Dermis blood vessel endothelial cell (primary cell): Measurements from ENCODE around the gene C1orf52. TPM values are rescaled to one million over a fixed set of nuclear protein-coding genes. Genes with fewer than 3 reads are reported as not detected.

Experiments
- DNase-seq: peaks from one replicate; pipeline ENCODE4 v3.0.0; 2010
- total RNA-seq: library from RNA; depleted of rRNA; stranded (reverse); fragments of >200 nt; gene quantifications from 2 replicates; pipeline ENCODE4 v1.2.3, GENCODE V29; 2014

C1orf52 gene
- total RNA-seq, 1 donor from 2014 or later = 24.5 TPM

DNA sequence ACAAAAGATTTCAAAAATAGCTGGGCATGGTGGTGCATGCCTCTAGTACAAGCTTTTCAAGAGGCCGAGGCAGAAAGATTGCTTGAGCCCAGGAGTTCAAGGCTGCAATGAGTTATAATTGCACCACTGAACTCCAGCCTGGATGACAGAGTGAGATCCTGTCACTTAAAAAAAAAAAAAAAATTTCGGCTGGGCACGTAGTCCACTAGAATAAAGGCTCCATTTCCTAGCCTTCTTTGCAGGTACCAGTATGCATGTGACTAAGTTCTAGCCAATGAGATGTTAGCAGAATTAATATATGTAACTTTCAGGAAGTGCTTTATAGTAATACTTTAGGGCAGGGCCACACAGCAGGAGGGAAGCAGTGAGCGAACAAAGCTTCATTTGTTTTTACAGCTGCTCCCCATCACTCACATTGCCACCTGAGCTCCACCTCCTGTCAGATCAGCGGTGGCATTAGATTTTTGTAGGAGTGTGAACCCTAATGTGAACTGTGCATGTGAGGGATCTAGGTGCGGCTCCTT, 29.8 kb downstream of the C1orf52 start:
- DNase-seq = no peak

DNA sequence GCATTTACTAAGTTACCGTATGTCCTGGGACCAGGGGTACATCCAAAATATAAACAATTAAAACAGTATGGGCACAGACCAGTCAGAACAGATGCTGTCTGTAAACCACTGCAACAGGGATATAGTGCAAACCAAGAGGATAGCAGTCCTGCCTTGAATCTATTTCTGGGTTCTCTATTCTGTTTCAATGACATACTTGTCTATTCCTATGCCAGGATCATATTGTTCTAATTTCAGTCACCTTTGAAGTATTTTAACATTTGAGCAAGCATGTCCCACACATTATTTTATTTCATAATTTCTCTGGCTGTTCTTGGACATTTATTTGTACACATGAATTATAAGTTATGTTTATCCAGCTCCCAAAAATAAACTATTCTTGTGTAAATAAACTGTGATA, 30.5 kb downstream of the C1orf52 start:
- DNase-seq = no peak

GRCh38 chr1:85225624-85226380, 33.7 kb downstream of the C1orf52 start:
- DNase-seq = no peak

- DNase-seq = no peak
These were observed 34.5 kb downstream of the C1orf52 start for GRCh38 chr1:85224734-85225623.

DNA sequence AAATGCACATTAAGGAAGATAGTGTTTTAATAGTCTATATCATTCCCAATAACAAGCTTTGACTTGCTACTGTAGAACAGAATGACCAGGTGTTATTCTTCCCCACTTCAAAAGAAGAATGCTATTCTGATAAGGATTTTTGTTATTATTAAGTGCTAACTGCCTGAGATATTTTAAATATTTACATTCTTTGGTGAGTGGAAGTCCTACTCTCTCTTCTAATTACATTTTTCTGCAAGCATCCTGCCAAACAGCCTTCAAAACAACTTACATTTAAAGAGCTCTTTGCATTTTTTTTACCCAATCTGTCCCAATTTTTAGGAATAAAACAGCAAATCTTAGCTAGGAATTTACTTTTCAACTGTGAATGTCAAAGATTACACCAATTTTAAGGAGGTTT, 35.2 kb downstream of the C1orf52 start:
- no peak for DNase-seq

- no peak for DNase-seq
These were observed 36.1 kb downstream of the C1orf52 start for GRCh38 chr1:85223334-85223733.

DNA sequence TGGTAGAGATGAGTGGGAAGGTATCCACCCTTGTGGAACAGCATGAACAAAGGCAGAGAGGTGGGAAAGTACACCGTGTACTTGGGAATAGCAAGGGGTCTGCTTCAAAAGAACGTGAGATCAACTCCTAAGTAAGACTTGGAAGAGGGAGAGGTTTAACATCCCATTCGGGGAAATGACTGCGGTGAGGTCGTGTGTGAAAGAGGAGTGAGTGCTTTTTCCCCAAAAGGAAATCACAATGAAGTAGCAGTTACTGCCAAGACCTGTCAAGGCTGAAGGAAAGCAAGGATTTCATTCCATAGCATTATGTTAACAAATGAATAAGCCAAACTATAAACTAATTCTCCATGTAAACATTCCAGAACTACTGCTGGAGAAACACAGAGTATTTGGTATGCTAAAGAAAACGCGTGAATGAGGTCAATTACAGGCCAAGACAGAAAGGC, 38.7 kb downstream of the C1orf52 start:
- no peak for DNase-seq

DNA sequence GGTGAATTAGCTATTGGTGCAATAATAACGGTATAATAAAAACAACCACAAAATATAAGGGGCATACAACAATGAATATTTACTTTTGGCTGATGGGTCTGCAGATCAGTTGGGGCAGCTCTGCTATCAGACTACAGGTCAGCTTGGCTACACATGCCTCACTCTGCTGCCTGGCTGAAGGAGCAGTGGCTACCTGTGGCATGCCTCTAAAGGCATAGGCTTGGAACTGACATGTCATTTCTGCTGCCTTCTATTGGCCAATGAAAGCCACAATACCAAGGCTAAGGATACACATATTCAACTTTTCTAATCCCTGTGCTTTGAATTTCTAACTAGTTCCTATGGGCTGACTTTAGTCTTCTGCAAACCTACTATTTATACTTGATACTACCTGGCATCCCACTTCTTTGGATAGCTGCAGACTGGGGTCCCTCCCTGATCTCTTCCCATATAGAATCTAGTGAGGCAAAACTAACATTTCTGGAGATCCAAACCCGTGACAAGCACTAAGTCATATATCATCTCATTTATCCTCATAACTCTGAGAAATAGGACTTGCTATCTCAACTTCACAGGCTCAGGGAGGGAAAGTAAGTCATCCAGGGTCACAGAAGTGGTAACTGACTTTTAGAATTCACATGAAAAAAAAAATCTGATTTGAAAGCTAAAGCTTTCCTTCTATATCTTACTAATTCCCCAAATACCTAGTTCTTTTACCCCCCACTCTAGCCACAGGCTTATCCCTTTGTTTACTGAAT, 39.4 kb downstream of the C1orf52 start:
- DNase-seq = no peak

GRCh38 chr1:85216697-85217096, 42.8 kb downstream of the C1orf52 start:
- no peak for DNase-seq

DNA sequence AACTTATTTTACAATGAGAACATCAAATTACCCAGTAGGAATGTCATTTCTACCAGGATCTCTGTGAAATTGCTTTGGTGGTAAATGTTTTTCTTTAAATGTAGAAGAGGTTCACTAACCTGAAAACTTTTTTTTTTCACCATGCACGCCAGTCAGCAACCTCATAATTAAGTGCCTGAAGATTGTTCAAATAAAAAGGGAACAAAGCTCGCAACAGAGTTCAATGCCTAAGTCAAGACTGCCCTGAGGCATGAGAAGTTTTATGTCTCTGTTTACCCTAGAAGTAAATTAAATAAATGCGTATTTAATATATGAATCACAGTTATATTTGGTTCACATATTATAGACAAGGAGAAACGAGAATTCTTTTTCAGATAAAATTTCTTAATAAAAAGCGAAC, 44.8 kb downstream of the C1orf52 start:
- no peak for DNase-seq

DNA sequence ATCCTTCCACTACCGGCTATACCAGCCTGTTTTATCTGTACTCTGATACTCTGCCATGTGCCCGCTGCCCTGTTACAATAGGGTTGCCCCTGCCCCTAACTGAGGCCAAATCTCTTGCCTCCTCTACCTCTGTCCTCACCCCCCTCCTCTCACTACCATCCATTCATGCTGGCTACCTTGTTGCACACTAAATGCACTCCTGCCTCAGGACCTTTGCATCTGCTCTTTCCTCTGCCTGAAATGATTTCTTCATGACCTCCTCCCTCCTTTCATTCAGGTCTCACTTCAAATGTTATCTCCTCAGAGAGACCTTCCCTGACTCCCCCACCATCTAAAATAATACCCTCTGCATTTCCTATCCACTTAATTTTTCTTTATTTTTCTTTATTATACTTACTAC, 51.0 kb downstream of the C1orf52 start:
- DNase-seq = no peak

DNA sequence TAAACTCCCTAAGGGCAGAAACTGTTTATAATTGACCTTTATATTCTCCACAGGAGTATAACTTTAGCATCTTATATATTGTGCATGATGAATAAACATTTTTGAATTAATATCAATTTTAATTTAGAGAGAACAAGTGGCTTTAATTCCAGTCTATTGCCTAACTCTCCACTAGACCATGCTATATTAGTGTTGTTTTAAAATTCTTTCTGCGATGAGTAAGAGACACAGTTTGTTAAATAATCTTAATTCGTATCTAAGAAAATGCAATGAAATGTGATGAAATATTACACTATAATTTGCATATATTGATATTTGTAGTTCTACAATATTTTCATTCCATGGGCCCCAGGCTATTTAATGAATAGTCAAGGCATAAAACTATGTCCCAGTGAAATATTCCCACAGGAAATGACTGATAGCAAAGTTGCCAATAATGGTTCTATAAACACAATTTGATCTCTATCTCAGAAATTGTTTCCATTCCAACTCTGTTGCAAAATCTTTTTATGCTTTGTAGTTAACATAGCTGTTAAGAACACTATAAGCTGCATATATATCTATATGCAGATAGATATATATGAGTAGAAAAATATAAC, 55.8 kb downstream of the C1orf52 start:
- DNase-seq = no peak

GRCh38 chr1:85202864-85203255, 56.6 kb downstream of the C1orf52 start:
- no peak for DNase-seq

DNA sequence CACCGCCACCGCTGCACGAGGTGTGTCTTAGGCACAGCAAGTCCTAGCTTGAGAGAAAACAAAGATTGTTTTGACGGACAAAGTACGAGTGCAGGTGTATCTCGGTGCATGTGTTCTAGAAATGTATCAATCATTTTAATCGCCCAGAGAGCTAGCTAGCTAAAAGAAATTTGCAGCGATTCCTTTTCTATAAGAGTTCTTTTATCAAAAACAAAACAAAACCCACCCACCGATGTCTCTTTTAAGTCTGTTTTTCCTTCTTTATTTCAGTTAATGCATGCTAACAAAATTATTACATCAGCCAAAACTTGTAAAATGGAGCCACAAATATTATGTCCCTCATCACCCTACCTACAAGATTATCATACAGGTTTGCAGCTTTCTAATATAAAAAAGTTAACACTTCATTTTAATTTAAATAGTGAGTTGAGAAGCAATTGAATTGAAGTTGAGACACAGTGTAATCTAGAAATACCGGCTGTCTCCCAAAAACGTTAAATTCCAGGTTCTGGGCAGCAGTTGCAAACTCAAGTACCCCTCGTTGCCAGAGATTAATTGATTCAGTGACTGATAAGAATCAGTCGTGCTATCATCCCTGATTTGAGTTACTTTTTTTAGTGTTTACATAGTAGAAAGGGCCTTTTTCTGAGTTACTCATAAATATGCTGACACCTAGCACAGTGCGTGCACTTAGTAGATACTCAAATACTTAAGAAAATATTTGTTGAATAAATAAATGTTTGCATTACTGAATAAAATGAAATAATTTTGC, 57.2 kb downstream of the C1orf52 start:
- DNase-seq = no peak

DNA sequence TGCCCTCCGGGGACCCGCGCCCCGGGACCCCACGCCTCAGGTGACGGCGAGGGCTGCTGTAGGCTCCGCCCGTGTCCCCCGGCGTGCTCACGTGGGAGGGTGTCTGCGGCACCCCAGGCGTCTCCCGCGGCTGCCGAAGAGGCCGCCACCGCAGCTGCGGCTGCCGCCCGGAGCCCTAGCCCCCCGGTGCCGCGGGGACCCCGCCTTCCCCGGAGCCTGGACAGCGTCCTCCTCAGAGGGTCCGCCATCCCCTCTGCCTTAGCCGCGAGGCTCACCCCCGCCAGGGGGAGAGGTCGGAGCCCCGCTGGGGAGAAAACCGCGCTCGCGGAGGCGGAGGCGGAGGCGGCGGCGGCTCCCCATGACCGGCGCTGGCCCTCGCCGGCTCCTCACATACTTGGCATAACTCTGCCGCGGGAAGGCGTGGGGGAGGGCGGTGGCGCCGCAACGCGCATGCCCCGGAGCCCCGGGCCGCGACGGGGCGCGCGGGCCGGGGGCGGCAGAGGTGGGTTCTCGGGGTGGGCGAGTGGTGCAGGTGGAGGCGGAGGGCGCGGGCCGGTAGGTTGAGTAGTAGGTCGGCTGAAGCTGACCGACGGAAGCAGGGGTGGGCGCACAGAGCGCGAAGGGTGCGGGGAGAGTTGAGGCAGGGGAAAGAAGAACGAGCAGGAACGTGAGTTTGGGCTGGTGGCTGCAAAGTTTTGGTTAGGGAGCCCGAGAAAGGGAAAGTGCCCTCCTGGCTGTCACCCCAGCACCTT, 57.9 kb downstream of the C1orf52 start:
- DNase-seq = peak; percentile 64

DNA sequence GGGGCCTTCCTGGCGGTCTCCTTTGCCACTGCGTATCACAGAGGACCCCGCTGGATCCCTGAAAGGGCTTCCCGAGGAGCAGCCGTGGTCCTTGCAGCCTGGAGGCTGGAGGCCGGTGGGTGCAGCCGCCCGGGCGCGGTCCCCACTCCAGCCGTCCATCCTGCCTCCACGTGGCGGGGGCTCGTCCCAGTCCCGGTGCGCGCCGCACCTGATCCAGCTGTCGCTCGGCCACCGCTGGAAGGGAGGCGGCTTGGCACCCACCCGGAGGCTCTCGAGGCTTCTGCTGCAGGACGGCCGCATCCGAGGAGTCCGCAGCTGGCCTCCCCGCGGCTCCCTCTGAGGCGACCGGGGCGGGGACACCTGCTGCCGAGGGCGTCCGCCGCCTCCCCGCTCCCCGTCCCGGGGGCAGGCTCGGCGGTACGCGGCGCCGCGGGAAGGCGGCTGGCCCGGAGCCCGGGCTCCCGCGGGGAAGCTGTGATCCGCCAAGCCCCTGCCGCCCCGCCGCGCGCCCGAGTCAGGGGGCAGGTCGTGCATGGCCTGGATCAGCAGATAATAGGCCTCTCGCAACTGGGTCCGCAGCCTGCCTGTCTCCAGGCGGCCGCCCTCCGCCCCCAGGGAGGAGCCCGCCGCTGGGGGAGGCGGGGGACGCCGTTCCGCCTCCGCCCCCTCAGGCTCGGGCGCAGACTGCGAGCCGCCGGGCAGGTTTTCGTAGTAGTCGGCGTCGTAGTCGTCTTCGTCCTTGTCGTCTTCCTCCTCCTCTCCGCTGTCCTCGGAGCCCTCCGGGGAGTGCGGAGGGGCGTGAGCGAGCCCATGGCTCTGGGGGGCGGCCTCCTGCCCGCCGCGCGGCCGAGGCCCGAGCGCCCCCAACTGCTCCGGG, 58.8 kb downstream of the C1orf52 start, which contains the start of gene SYDE2:
TSS of gene SYDE2 (minus strand) at position 554 of the 877 bp plus-strand sequence. CDS start at position 534, 20 bp downstream.
- peak; percentile 54 for DNase-seq
